Neuron (in vitro differentiated cells): Measurements from ENCODE around the gene HIF3A.
A peak's percentile ranks its signal among the peaks of the same experiment; 100 is the strongest.
"Not testable (repeated sequence)": the region's sequence is repeated elsewhere in the genome, so short reads cannot be mapped to it uniquely, and the experiment has no call there.

ENCODE experiments used
- H2AFZ ChIP-seq: one replicate; pipeline ENCODE4 v1.6.1; 2013; ENCODE audit warnings: low read depth, mild to moderate bottlenecking, inconsistent platforms, low read length, moderate library complexity
- H3K27me3 ChIP-seq: one replicate; pipeline ENCODE4 v1.6.1; 2013; ENCODE audit warnings: low read length; ENCODE audit not compliant: insufficient read depth
- H3K36me3 ChIP-seq: one replicate; pipeline ENCODE4 v1.6.1; 2013; ENCODE audit warnings: low read length; ENCODE audit not compliant: insufficient read depth
- H3K4me1 ChIP-seq: one replicate; pipeline ENCODE4 v1.6.1; 2013; ENCODE audit warnings: low read length; ENCODE audit not compliant: insufficient read depth
- H3K4me3 ChIP-seq: 2 replicates; pipeline ENCODE4 v1.5.1; 2013; ENCODE audit warnings: mild to moderate bottlenecking, low read length, moderate library complexity
- H3K9me3 ChIP-seq: one replicate; pipeline ENCODE4 v1.6.1; 2013; ENCODE audit warnings: low read length

HIF3A gene

GRCh38 chr19:46321653-46322052 is 24.8 kb downstream of the HIF3A start:
- Histone ChIP-seq H3K36me3 (no peaks in the 10 kb centered on the region), H3K4me1 (no peaks in the 10 kb centered on the region), H3K27me3 (no peaks in the 10 kb centered on the region)

GRCh38 chr19:46323227-46323626 is 26.4 kb downstream of the HIF3A start:
- not testable (repeated sequence) for H3K4me1 ChIP-seq, H3K27me3 ChIP-seq, H3K4me3 ChIP-seq, H2AFZ ChIP-seq, H3K36me3 ChIP-seq
- peaks cover 14% of the 10 kb centered on the region for H3K9me3 ChIP-seq

More at GRCh38 chr19:46321653-46322052, 24.8 kb downstream of the HIF3A start:
- Histone ChIP-seq H2AFZ (no peak overlapping the region), H3K4me3 (no peak overlapping the region), H3K9me3 (peaks cover 11% of the 10 kb centered on the region)

- Histone ChIP-seq H3K36me3 (no peaks in the 10 kb centered on the region), H2AFZ (no peak overlapping the region), H3K9me3 (peaks cover 18% of the 10 kb centered on the region), H3K4me1 (no peaks in the 10 kb centered on the region), H3K4me3 (no peak overlapping the region), H3K27me3 (no peaks in the 10 kb centered on the region)
These were observed 27.4 kb downstream of the HIF3A start for GRCh38 chr19:46324277-46324676.

GRCh38 chr19:46326608-46327007 is 29.8 kb downstream of the HIF3A start:
- H3K4me3 ChIP-seq, result no peak overlapping the region
- no peaks in the 10 kb centered on the region for H3K27me3 ChIP-seq
- H2AFZ ChIP-seq, result no peak overlapping the region
- H3K4me1 ChIP-seq, result no peaks in the 10 kb centered on the region
- H3K9me3 ChIP-seq, result peaks cover 24% of the 10 kb centered on the region
- H3K36me3 ChIP-seq, result no peaks in the 10 kb centered on the region

- H2AFZ ChIP-seq, result no peak overlapping the region
- H3K36me3 ChIP-seq, result no peaks in the 10 kb centered on the region
- no peaks in the 10 kb centered on the region for H3K4me1 ChIP-seq
- no peaks in the 10 kb centered on the region for H3K27me3 ChIP-seq
- H3K9me3 ChIP-seq, result peaks cover 24% of the 10 kb centered on the region
- no peak overlapping the region for H3K4me3 ChIP-seq
These were observed 31.2 kb downstream of the HIF3A start for GRCh38 chr19:46328079-46328478.

- Histone ChIP-seq H2AFZ (no peak overlapping the region), H3K4me1 (no peaks in the 10 kb centered on the region), H3K36me3 (no peaks in the 10 kb centered on the region)
These were observed 33.6 kb downstream of the HIF3A start for GRCh38 chr19:46330319-46330918.

GRCh38 chr19:46337487-46337886 is 40.6 kb downstream of the HIF3A start:
- Histone ChIP-seq H3K4me3 (no peak overlapping the region), H3K9me3 (no peaks in the 10 kb centered on the region), H2AFZ (no peak overlapping the region), H3K4me1 (peaks cover 11% of the 10 kb centered on the region), H3K27me3 (no peaks in the 10 kb centered on the region), H3K36me3 (no peaks in the 10 kb centered on the region)

More at GRCh38 chr19:46330319-46330918, 33.6 kb downstream of the HIF3A start:
- Histone ChIP-seq H3K4me3 (no peak overlapping the region), H3K9me3 (peaks cover 22% of the 10 kb centered on the region), H3K27me3 (no peaks in the 10 kb centered on the region)

- no peak overlapping the region for H3K4me3 ChIP-seq
- H3K4me1 ChIP-seq, result peaks cover 11% of the 10 kb centered on the region
- no peaks in the 10 kb centered on the region for H3K36me3 ChIP-seq
- H3K27me3 ChIP-seq, result no peaks in the 10 kb centered on the region
- H3K9me3 ChIP-seq, result no peaks in the 10 kb centered on the region
- H2AFZ ChIP-seq, result peak overlapping the region; percentile 26
These were observed 42.6 kb downstream of the HIF3A start for GRCh38 chr19:46339446-46339845.

- H3K9me3 ChIP-seq, result no peaks in the 10 kb centered on the region
- no peak overlapping the region for H2AFZ ChIP-seq
- no peaks in the 10 kb centered on the region for H3K27me3 ChIP-seq
- no peaks in the 10 kb centered on the region for H3K36me3 ChIP-seq
- H3K4me3 ChIP-seq, result no peak overlapping the region
- peaks cover 11% of the 10 kb centered on the region for H3K4me1 ChIP-seq
These were observed 43.3 kb downstream of the HIF3A start for GRCh38 chr19:46340051-46340659.

GRCh38 chr19:46341937-46342336 is 45.1 kb downstream of the HIF3A start:
- peaks cover 15% of the 10 kb centered on the region for H3K4me1 ChIP-seq
- H3K27me3 ChIP-seq, result no peaks in the 10 kb centered on the region
- no peaks in the 10 kb centered on the region for H3K9me3 ChIP-seq
- H3K4me3 ChIP-seq, result no peak overlapping the region
- H3K36me3 ChIP-seq, result no peaks in the 10 kb centered on the region
- H2AFZ ChIP-seq, result no peak overlapping the region

GRCh38 chr19:46344363-46344762 is 47.5 kb downstream of the HIF3A start:
- Histone ChIP-seq H3K27me3 (no peaks in the 10 kb centered on the region), H3K9me3 (no peaks in the 10 kb centered on the region), H3K36me3 (peaks cover 8% of the 10 kb centered on the region), H3K4me1 (peaks cover 11% of the 10 kb centered on the region), H3K4me3 (no peak overlapping the region), H2AFZ (no peak overlapping the region)

GRCh38 chr19:46345157-46345556 is 48.3 kb downstream of the HIF3A start:
- H3K36me3 ChIP-seq, result peaks cover 9% of the 10 kb centered on the region
- H3K9me3 ChIP-seq, result no peaks in the 10 kb centered on the region
- H3K4me1 ChIP-seq, result peaks cover 11% of the 10 kb centered on the region
- no peak overlapping the region for H2AFZ ChIP-seq
- no peak overlapping the region for H3K4me3 ChIP-seq
- H3K27me3 ChIP-seq, result no peaks in the 10 kb centered on the region

- peak within 1 kb of the TSS; percentile 92 for H3K4me3 ChIP-seq
- peaks cover 11% of the 10 kb centered on the region for H3K4me1 ChIP-seq
- H3K36me3 ChIP-seq, result peaks cover 15% of the 10 kb centered on the region
- peak within 1 kb of the TSS; percentile 94 for H2AFZ ChIP-seq
- H3K9me3 ChIP-seq, result no peaks in the 10 kb centered on the region
- H3K27me3 ChIP-seq, result no peaks in the 10 kb centered on the region
These were observed 50.2 kb downstream of the HIF3A start, which contains the start of gene PPP5C for GRCh38 chr19:46346821-46347571. Gene PPP5C (plus strand): TSS chr19:46347087. CDS start chr19:46347097, 10 bp downstream.
